ENCODE measurements around the gene SCLT1. TPM values are rescaled to one million over a fixed set of nuclear protein-coding genes. Genes with fewer than 3 reads are reported as not detected.
"Not testable (repeated sequence)": the region's sequence is repeated elsewhere in the genome, so short reads cannot be mapped to it uniquely, and the experiment has no call there.

SCLT1 gene
- polyA plus RNA-seq, 3 donors from 2014 or later: 8.6 to 26.4 (median 22.9) TPM

DNA sequence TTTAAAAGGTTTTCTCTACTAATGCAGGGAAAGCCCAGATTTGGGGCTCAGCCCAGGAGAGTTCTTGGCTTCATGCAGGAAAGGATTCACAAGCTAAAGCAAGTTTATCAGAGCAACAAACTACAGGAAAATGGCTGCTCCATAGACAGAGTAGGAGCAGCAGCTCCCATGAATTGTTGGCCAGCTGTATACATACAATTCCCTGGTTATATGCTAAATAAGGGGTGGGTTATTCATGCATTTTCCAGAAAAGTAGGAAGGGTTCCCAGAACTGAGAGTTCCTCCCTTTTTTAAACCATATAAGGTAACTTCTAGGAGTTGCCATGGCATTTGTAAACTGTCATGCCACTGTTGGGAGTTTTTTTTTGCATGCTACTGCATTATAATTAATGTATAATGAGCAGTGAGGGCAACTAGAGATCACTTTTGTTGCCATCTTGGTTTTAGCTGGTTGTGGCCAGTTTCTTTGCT lies 5.2 kb upstream of the SCLT1 start:
- DNase-seq: no peak
- no peaks in the 10 kb centered on the region for H3K9me3 Mint-ChIP-seq
- H3K36me3 Mint-ChIP-seq: peaks cover 4 to 13% (median 5%) of the 10 kb centered on the region in 3 donors
- peak overlapping the region in 1 of 6 donors; percentile 38 for H3K27ac Mint-ChIP-seq
- H3K4me3 Mint-ChIP-seq: peak overlapping the region in 1 of 5 donors; percentile 34
- H3K4me1 Mint-ChIP-seq: peaks cover 9 to 27% of the 10 kb centered on the region in 2 donors
- H3K27me3 Mint-ChIP-seq (ENCODE audit: low read depth in 3 of 3): peaks cover under 1 to 4% (median 3%) of the 10 kb centered on the region in 3 donors

DNA sequence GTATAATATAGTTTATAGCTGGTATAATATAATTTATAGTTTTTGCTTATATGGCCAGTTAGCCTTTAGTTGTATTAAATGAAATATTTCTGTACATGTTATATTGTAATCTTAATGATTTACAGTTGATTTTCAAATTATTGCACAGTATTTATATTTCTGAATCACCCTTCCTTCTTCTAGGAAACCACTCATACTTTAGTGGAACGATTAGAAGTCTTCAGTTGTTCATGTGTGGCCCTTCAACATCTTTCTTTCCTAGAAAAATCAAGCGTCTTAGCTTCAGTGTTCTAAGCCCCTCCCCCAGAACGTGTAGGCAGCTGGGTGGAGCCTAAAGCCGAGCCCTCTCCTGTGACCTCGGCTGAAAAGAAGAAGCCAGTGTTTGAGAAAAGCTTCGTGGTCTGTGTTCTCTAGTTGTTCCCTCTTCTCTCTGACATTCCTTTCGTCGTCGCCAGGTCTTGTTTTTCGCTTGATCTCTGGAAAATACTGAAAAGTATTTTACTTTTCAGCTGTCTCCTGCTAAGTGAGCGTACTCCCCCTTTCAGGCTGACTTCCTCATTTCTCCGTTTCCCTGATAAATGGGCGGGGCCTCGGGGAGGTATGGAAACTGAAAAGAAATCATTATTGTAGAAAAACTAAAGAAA lies 2.6 kb upstream of the SCLT1 start, which contains the start of gene C4orf33:
Gene C4orf33 (plus strand): TSS at position 342 of the 644 bp plus-strand sequence. CDS start 6,459 bp downstream, outside the sequence.
- H3K4me1 Mint-ChIP-seq: peaks cover 9 to 29% of the 10 kb centered on the region in 2 donors
- peak within 1 kb of the TSS; percentile 88 to 99 (median 97) for H3K4me3 Mint-ChIP-seq
- no peaks in the 10 kb centered on the region for H3K9me3 Mint-ChIP-seq
- H3K27me3 Mint-ChIP-seq (ENCODE audit: low read depth in 3 of 3): peaks cover 3 to 7% (median 4%) of the 10 kb centered on the region in 3 donors
- H3K27ac Mint-ChIP-seq: peak within 1 kb of the TSS in 5 of 6 donors; percentile 39 to 100 (median 97)
- peak; percentile 74 to 76 (median 75) for DNase-seq
- H3K36me3 Mint-ChIP-seq: peaks cover 0 to 3% (median 0%) of the 10 kb centered on the region in 3 donors

DNA sequence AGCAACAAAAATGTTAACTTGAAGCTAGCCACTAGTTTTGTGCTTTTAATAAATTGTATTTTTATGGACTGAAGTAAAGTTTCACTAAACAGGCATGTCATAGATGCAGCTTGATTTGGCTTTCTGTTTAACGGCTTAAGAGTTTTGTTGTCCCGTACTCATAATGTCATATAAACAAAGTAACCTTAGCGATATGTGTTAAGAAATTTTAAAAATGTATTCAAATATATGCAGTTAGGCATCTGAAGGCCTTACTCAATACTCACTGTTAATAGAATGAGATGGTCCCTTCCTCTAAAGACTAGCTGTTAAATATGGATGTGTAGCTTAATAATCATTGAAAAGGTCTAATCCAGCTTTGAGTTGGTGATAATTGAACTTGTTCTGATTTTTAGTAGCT lies 1.0 kb upstream of the SCLT1 start:
- peak overlapping the region; percentile 15 to 50 (median 27) for H3K4me3 Mint-ChIP-seq
- peaks cover 3 to 7% (median 4%) of the 10 kb centered on the region in 3 donors for H3K27me3 Mint-ChIP-seq (ENCODE audit: low read depth in 3 of 3)
- peaks cover 9 to 33% of the 10 kb centered on the region in 2 donors for H3K4me1 Mint-ChIP-seq
- peak overlapping the region in 1 of 6 donors; percentile 93 for H3K27ac Mint-ChIP-seq
- H3K36me3 Mint-ChIP-seq: peaks cover 0 to under 1% (median 0%) of the 10 kb centered on the region in 3 donors
- no peaks in the 10 kb centered on the region for H3K9me3 Mint-ChIP-seq
- no peak for DNase-seq

DNA sequence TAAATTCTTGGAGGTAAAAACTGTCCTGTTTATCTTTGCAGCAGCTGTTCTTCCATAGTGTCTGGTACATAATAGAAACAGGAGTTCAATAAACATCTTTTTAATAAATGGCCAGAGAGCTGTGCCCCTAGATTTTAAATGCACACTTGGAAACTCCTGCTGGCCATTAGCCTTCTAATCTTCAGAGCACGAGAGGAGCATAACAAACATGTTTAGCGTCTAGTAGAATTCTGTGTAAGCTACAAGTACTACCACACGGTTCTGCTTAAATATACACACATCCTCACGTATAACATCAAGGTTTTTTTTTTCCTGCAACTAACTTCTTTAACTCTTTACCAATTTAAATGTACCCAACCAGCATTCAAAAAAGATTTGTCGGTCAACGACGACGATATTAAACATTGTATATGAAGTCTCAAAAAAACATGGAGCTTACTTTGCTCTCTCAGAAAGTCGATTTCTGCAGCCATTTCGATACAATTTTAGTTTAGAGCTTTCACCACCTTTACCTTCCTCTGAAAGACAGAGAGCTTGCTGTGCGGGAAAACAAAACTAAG lies 628 bp downstream of the SCLT1 start:
- H3K27me3 Mint-ChIP-seq (ENCODE audit: low read depth in 3 of 3): peaks cover 0 to 7% (median 3%) of the 10 kb centered on the region in 3 donors
- no peak overlapping the region for H3K27ac Mint-ChIP-seq
- peaks cover 7 to 43% of the 10 kb centered on the region in 2 donors for H3K4me1 Mint-ChIP-seq
- no peaks in the 10 kb centered on the region for H3K36me3 Mint-ChIP-seq
- peak in 2 of 3 donors; percentile 3 to 10 for DNase-seq
- no peaks in the 10 kb centered on the region for H3K9me3 Mint-ChIP-seq
- H3K4me3 Mint-ChIP-seq: no peak overlapping the region

DNA sequence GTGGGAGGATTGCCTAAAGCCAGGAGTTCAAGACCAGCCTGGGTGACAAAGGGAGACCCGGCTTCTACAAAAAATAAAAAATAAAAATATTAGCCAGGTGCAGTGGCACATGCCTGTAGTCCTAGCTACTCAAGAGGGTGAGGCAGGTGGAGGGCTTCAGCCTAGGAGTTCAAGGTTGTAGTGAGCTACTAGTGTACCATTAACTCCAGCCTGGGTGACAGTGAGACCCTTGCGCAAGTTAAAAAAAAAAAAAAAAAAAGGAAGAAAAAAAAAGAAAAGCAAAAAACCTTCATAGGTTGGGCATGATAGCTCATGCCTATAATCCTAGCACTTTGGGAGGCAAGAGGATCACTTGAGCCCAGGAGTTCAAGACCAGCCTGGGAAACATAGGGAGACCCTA lies 5.8 kb downstream of the SCLT1 start:
- H3K27me3 Mint-ChIP-seq (ENCODE audit: low read depth in 3 of 3): no peaks in the 10 kb centered on the region
- no peak overlapping the region for H3K4me3 Mint-ChIP-seq
- no peaks in the 10 kb centered on the region for H3K9me3 Mint-ChIP-seq
- peaks cover 0 to 5% (median 4%) of the 10 kb centered on the region in 3 donors for H3K36me3 Mint-ChIP-seq
- H3K4me1 Mint-ChIP-seq: peaks cover 21 to 40% of the 10 kb centered on the region in 2 donors
- H3K27ac Mint-ChIP-seq: no peak overlapping the region
- DNase-seq: no peak

DNA sequence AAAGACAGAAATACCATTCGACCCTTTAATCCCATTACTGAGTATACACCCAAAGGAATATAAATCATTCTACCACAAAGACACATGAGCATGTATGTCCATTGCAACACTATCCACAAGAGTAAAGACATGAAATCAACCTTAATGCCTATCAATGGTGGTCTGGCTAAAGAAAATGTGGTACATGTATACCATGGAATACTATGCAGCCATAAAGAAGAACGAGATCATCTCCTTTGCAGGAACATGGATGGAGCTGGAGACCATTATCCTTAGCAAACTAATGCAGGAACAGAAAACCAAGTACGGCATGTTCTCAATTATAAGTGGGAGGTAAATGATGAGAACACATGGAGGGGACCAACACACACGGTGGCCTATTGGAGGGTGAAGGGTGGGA lies 7.9 kb downstream of the SCLT1 start:
- Mint-ChIP-seq H3K9me3 (peaks cover 0 to 6% (median under 1%) of the 10 kb centered on the region in 6 donors), H3K36me3 (peaks cover 10 to 20% (median 16%) of the 10 kb centered on the region in 3 donors), H3K4me1 (peaks cover 24 to 53% of the 10 kb centered on the region in 2 donors), H3K4me3 (no peak overlapping the region), H3K27ac (peak overlapping the region in 1 of 6 donors; percentile 19), H3K27me3 (ENCODE audit: low read depth in 3 of 3) (no peaks in the 10 kb centered on the region)
- no peak for DNase-seq

DNA sequence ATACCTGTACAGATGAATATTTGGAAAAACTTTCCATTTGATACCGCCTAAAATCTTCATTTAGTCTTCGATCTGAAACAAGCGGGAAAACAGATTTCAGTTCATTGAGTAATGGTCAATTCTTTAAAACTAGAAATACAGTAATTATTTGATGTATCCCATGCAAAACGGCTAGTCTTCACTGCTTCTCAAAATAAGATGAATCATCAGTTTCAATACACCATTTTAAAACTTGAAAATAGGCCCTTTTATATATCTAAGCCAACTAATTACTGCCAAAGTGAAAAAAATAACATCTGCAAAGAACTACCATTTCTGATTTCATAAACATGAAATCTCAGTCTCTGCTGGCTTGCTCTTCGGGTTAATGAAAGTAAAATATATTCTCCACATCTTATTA lies 11.0 kb downstream of the SCLT1 start:
- Mint-ChIP-seq H3K9me3 (peaks cover 0 to 12% (median 7%) of the 10 kb centered on the region in 6 donors), H3K4me3 (no peak overlapping the region), H3K27ac (peak overlapping the region in 1 of 6 donors; percentile 26), H3K4me1 (peaks cover 12 to 57% of the 10 kb centered on the region in 2 donors), H3K27me3 (ENCODE audit: low read depth in 3 of 3) (no peaks in the 10 kb centered on the region), H3K36me3 (peaks cover 25 to 41% (median 37%) of the 10 kb centered on the region in 3 donors)
- no peak for DNase-seq

DNA sequence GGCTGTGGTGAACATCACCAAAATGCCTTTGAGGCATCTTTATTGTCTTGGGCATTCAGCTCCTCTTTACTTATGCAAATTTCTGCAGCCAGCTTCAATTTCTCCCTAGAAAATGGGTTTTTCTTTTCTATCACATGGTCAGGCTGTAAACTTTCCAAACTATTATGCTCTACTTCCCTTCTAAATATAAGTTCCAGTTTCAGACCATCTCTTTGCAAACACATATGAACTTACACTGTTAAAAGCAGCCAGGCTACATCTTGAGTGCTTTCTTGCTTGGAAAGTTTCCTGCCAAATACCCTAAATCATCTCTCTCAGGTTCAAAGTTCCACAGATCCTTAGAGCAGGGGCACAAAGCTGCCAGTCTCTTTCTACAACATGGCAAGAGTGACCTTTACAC lies 13.2 kb downstream of the SCLT1 start:
- peak overlapping the region in 1 of 6 donors; percentile 20 for H3K27ac Mint-ChIP-seq
- DNase-seq: no peak
- H3K36me3 Mint-ChIP-seq: peaks cover 26 to 41% (median 41%) of the 10 kb centered on the region in 3 donors
- H3K27me3 Mint-ChIP-seq (ENCODE audit: low read depth in 3 of 3): no peaks in the 10 kb centered on the region
- peaks cover 0 to 12% (median 7%) of the 10 kb centered on the region in 6 donors for H3K9me3 Mint-ChIP-seq
- H3K4me3 Mint-ChIP-seq: no peak overlapping the region
- peaks cover 8 to 38% of the 10 kb centered on the region in 2 donors for H3K4me1 Mint-ChIP-seq

DNA sequence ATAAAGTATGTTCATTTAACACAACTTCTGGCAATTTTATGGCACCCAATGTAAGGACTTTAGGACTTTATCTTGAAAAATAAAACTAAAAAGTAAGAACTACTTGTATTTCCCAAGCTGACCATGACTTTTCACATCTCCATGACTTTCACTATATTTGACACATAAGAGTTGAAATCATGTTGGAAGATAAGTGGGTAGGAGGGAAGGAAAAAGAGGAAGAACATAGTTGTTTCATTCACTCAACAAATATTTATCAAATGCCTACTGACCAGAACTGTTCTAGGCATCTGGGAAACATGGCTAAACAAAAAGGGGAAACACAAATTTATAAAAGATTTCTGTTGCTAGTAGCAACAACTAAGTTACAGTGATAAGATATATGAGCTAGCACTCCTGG lies 16.0 kb downstream of the SCLT1 start:
- peaks cover 0 to 12% (median 9%) of the 10 kb centered on the region in 6 donors for H3K9me3 Mint-ChIP-seq
- no peak overlapping the region for H3K4me3 Mint-ChIP-seq
- no peak overlapping the region for H3K27ac Mint-ChIP-seq
- no peaks in the 10 kb centered on the region for H3K27me3 Mint-ChIP-seq (ENCODE audit: low read depth in 3 of 3)
- peaks cover 46 to 62% (median 60%) of the 10 kb centered on the region in 3 donors for H3K36me3 Mint-ChIP-seq
- DNase-seq: no peak
- H3K4me1 Mint-ChIP-seq: peaks cover 5 to 31% of the 10 kb centered on the region in 2 donors

DNA sequence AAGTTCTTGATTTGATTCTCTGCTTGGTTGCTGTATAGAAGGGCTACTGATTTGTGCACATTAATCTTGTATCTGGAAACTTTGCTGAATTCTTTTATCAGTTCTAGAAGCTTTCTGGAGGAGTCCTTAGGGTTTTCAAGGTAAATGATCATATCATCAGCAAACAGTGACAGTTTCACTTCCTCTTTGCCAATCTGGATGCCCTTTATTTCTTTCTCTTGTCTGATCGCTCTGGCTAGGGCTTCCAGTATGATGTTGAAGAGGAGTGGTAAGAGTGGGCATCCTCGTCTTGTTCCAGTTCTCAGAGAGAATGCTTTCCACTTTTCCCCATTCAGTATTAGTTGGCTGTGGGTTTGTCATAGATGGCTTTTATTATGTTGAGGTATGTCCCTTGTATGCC lies 23.8 kb downstream of the SCLT1 start:
- not testable (repeated sequence) for H3K27me3 Mint-ChIP-seq (ENCODE audit: low read depth in 3 of 3); DNase-seq; H3K27ac Mint-ChIP-seq; H3K4me3 Mint-ChIP-seq
- peaks cover 0 to 13% (median 5%) of the 10 kb centered on the region in 6 donors for H3K9me3 Mint-ChIP-seq
- peaks cover 28 to 38% (median 33%) of the 10 kb centered on the region in 3 donors for H3K36me3 Mint-ChIP-seq
- H3K4me1 Mint-ChIP-seq: peaks cover 0 to 37% of the 10 kb centered on the region in 2 donors

DNA sequence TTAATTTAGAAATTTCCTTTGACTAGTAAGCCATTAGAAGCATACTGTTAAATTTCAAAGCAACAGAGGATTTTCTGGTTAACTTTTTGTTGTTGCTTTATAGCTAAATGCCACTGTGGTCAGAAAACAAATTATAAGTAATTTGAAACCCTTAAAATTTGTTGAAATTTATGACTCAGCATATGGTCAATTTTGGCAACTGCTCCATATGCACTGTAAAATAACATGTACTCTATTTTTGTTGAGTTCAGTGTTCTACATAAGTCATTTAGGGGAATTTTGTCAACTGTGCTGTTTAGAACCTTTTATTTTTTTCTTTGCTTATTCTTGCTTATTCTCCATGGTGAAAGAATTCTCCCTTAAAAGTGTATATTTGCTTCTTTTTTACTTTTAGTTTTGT lies 28.6 kb downstream of the SCLT1 start:
- Mint-ChIP-seq H3K27me3 (ENCODE audit: low read depth in 3 of 3) (peaks cover 0 to 1% (median 0%) of the 10 kb centered on the region in 3 donors), H3K4me3 (no peak overlapping the region), H3K9me3 (peaks cover 38 to 60% (median 44%) of the 10 kb centered on the region in 6 donors), H3K27ac (no peak overlapping the region), H3K36me3 (peaks cover 47 to 50% (median 49%) of the 10 kb centered on the region in 3 donors), H3K4me1 (peaks cover 0 to 9% of the 10 kb centered on the region in 2 donors)
- no peak for DNase-seq

DNA sequence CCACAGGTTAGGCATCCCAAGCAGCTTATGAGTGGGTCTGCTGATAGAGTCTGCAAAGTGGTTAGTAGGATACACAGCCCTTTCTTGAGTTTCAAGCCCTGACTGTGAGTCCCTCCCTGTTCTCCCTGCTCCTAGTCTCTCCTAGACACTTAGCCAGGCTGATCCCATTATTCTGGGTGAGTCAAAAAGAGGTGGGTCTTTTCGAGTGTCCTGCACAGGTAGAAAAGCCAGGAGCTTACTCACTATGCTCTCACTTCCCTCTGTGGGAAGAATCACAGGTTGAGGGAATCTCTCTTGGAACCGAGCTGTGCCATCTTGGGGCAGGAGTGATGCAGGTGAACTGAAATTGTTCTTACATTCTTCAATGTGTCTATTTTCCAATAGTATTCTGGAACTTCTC lies 29.7 kb downstream of the SCLT1 start:
- H3K4me3 Mint-ChIP-seq: no peak overlapping the region
- peaks cover 51 to 59% (median 57%) of the 10 kb centered on the region in 3 donors for H3K36me3 Mint-ChIP-seq
- peaks cover 0 to 7% of the 10 kb centered on the region in 2 donors for H3K4me1 Mint-ChIP-seq
- peaks cover 42 to 65% (median 54%) of the 10 kb centered on the region in 6 donors for H3K9me3 Mint-ChIP-seq
- H3K27ac Mint-ChIP-seq: no peak overlapping the region
- DNase-seq: no peak
- H3K27me3 Mint-ChIP-seq (ENCODE audit: low read depth in 3 of 3): no peaks in the 10 kb centered on the region

DNA sequence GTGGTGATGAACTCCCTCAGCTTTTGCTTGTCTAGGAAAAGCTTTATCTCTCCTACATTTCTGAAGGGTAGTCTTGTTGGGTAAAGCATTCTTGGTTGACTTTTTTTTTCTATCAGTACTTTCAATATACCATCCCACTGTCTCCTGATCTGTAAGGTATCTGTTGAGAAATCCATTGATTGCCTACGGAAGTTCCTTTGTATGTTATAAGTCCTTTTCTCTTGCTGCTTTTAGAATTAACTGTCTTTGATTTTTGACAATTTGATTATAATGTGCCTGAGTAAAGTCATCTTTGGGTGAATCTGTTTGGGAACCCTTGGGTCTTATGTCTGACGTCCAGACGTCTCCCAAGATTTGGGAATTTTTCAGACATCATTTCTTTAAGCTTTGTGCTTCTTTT lies 30.8 kb downstream of the SCLT1 start:
- H3K9me3 Mint-ChIP-seq: peaks cover 49 to 66% (median 60%) of the 10 kb centered on the region in 6 donors
- peaks cover 46 to 61% (median 56%) of the 10 kb centered on the region in 3 donors for H3K36me3 Mint-ChIP-seq
- DNase-seq: no peak
- peaks cover 0 to 7% of the 10 kb centered on the region in 2 donors for H3K4me1 Mint-ChIP-seq
- no peak overlapping the region for H3K4me3 Mint-ChIP-seq
- no peak overlapping the region for H3K27ac Mint-ChIP-seq
- H3K27me3 Mint-ChIP-seq (ENCODE audit: low read depth in 3 of 3): no peaks in the 10 kb centered on the region

DNA sequence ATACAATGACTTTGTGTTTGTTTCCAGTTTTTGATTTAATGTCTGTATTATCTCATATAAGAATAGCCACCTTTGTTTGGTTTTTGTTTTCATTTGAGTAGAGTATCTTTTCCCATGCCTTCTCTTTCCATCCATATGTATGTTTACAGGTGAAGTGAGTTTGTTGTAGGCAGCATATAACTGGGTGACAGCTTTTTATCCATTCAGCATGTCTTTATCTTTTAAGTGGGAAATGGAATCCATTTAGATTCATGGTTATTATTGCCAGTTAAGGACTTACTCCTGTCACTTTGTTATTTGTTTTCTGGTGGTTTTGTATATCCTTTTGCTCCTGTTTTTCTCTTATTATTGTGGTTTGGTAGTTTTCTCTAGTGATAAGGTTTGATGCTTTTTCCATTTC lies 34.3 kb downstream of the SCLT1 start:
- Mint-ChIP-seq H3K27ac (no peak overlapping the region), H3K4me1 (no peaks in the 10 kb centered on the region), H3K4me3 (no peak overlapping the region), H3K36me3 (peaks cover 58 to 70% (median 68%) of the 10 kb centered on the region in 3 donors), H3K9me3 (peaks cover 58 to 93% (median 82%) of the 10 kb centered on the region in 6 donors), H3K27me3 (ENCODE audit: low read depth in 3 of 3) (no peaks in the 10 kb centered on the region)
- DNase-seq: no peak

All from immature natural killer cell (primary cell).